ENCODE data around the gene AGXT.

The AGXT gene

DNA sequence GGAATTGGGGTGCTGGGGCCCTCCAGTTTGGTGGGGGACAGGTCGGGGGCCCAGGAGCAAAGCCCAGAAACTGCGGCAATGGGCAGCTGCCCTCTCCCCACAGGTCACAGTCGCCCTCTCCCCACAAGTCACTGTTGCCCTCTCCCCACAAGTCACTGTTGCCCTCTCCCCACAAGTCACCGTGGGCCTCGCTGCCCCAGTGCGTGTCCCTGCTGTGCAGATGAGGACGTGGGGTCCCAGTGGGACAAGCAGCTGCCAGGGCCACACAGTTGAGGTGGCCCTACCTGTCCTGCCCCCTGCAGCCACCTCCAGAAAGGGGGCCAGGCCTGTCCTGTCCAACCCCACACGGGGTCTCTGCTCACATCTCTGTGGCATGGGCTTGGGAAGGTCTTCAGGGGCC, 13.0 kb upstream of the AGXT start:
- H3K9ac ChIP-seq (ENCODE audit: low read length in 5 of 5): no peak overlapping the region
- peaks cover 0 to 14% (median 7%) of the 10 kb centered on the region in 5 donors for H3K9me3 ChIP-seq (ENCODE audit: control insufficient read depth in 5 of 5, low read length in 5 of 5)
- H3K36me3 ChIP-seq (ENCODE audit: control insufficient read depth in 5 of 5, insufficient read depth in 5 of 5, low read length in 5 of 5): no peaks in the 10 kb centered on the region
- H3K4me3 ChIP-seq (ENCODE audit: low read depth in 1 of 5, low read length in 5 of 5): no peak overlapping the region
- no peak overlapping the region for H3K27ac ChIP-seq (ENCODE audit: low read depth, low read length)
- H3K27me3 ChIP-seq (ENCODE audit: control insufficient read depth in 5 of 5, insufficient read depth in 4 of 5, low read length in 5 of 5): peaks cover 0 to 7% (median 0%) of the 10 kb centered on the region in 5 donors
- no peaks in the 10 kb centered on the region for H3K4me1 ChIP-seq (ENCODE audit: control insufficient read depth in 5 of 5, insufficient read depth in 5 of 5, low read length in 5 of 5)

DNA sequence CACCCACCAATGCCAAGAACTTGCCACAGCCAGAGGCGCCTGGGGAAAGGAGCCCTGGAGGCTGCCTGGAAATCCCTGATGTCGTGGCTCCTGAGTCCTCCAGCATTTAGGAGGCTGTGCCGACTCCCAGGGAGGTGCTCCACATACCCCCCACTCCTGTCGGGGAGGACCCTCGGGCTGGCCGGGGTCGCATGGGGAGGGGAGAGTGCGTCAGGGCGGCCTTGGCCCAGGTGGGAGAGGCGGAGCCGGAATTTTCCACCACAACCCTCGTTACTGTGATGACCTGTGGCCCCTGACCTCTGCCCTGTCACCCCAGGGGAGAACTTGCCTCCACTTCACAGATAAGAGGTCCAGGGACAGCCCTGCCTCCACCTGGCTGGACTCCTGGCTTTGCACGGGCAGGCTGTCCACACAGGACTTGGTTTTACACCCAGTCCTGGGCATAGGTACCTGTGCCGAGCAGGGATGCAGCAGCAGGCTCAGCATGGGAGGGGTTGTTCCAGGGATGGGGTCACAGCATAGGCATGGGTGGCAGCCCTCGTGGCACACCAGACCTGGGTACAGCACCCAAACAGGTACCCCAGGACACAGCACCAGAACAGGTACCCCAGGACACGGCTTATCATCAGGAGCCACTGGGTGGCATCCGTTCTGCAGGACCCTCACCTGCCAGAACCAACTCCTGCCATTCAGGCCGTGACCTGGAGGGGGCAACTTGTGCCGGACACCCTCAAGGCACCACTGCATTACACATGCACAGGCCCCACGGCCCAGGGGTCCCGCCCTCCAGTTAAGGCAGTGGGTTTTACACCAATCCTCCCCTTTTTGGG, 12.3 kb upstream of the AGXT start:
- no peaks in the 10 kb centered on the region for H3K36me3 ChIP-seq (ENCODE audit: control insufficient read depth in 5 of 5, insufficient read depth in 5 of 5, low read length in 5 of 5)
- H3K4me1 ChIP-seq (ENCODE audit: control insufficient read depth in 5 of 5, insufficient read depth in 5 of 5, low read length in 5 of 5): no peaks in the 10 kb centered on the region
- no peak overlapping the region for H3K27ac ChIP-seq (ENCODE audit: low read depth, low read length)
- H3K9me3 ChIP-seq (ENCODE audit: control insufficient read depth in 5 of 5, low read length in 5 of 5): peaks cover 0 to 14% (median 7%) of the 10 kb centered on the region in 5 donors
- H3K4me3 ChIP-seq (ENCODE audit: low read depth in 1 of 5, low read length in 5 of 5): no peak overlapping the region
- H3K27me3 ChIP-seq (ENCODE audit: control insufficient read depth in 5 of 5, insufficient read depth in 4 of 5, low read length in 5 of 5): peaks cover 0 to 7% (median 0%) of the 10 kb centered on the region in 5 donors
- H3K9ac ChIP-seq (ENCODE audit: low read length in 5 of 5): no peak overlapping the region

DNA sequence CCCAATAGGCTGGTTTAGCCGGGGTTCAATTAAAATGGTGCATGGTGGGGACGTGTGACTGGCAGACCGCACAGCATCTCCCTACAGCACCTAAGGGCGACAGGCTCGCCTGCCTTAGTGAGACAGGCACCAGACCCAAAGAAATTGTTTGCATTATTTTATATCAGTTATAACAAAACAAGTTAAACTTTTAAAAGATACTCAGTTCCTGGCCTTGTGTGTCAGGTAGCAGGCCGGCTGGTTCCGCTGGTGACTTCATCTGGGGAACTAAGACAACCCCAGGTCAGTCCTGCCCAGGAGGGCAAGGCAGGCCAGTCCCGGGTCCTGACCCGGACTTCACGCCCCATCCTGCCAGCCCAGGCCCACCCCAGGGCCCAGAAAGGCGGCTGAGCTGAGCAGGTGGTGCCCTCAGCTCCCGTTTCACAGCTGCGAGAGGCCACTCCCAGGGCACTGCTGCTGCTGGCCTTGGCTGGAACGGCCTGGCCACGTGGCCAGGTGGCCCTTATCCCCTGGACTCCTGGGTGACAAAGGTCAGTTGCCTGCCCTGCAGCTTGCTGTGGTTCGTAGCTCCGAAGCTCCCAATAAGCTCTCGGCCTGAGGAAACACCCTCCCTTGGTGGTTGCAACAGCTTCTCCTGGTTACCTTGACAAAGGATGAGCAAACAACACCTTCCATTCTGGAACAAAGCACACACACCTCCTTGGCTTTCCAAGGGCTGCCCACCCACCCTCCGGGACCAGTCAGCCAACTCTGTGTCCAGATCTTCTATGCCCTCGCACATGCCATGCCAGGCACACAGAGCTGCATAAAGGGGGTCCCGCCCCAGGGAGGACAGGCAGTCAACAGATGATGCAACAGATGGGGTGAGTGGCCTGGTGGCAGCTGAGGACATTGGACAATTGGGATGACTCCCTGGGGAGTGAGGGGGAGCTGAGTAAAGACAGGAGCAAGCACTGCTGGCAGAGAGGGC, 11.3 kb upstream of the AGXT start:
- Histone ChIP-seq H3K36me3 (ENCODE audit: control insufficient read depth in 5 of 5, insufficient read depth in 5 of 5, low read length in 5 of 5) (no peaks in the 10 kb centered on the region), H3K9ac (ENCODE audit: low read length in 5 of 5) (no peak overlapping the region), H3K9me3 (ENCODE audit: control insufficient read depth in 5 of 5, low read length in 5 of 5) (peaks cover 0 to 14% (median 7%) of the 10 kb centered on the region in 5 donors), H3K4me3 (ENCODE audit: low read depth in 1 of 5, low read length in 5 of 5) (no peak overlapping the region), H3K27ac (ENCODE audit: low read depth, low read length) (no peak overlapping the region), H3K4me1 (ENCODE audit: control insufficient read depth in 5 of 5, insufficient read depth in 5 of 5, low read length in 5 of 5) (no peaks in the 10 kb centered on the region), H3K27me3 (ENCODE audit: control insufficient read depth in 5 of 5, insufficient read depth in 4 of 5, low read length in 5 of 5) (peaks cover 0 to 7% (median 0%) of the 10 kb centered on the region in 5 donors)

DNA sequence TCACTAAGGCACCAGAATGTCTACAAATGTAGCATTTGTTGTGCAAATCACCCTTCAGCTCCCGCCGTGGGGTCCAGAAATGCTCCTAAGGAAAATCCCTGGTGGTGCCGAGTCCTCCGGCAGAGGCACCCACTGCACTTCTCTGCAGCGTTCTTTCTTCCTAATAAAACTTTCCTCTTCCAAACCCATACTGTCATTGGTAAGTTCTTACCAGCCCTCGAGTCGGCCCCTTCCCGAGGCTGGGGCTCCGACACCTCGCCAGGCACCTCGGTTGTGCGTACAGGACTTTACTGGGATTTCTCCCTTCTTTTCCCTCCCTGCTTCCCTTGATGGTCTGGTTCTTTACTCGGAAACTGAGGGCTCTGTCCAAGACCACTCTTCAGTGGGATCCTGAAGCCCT, 10.3 kb upstream of the AGXT start:
- H3K27ac ChIP-seq (ENCODE audit: low read depth, low read length): no peak overlapping the region
- H3K4me3 ChIP-seq (ENCODE audit: low read depth in 1 of 5, low read length in 5 of 5): no peak overlapping the region
- peaks cover 0 to 7% (median 0%) of the 10 kb centered on the region in 5 donors for H3K27me3 ChIP-seq (ENCODE audit: control insufficient read depth in 5 of 5, insufficient read depth in 4 of 5, low read length in 5 of 5)
- no peaks in the 10 kb centered on the region for H3K36me3 ChIP-seq (ENCODE audit: control insufficient read depth in 5 of 5, insufficient read depth in 5 of 5, low read length in 5 of 5)
- H3K4me1 ChIP-seq (ENCODE audit: control insufficient read depth in 5 of 5, insufficient read depth in 5 of 5, low read length in 5 of 5): no peaks in the 10 kb centered on the region
- H3K9ac ChIP-seq (ENCODE audit: low read length in 5 of 5): no peak overlapping the region
- H3K9me3 ChIP-seq (ENCODE audit: control insufficient read depth in 5 of 5, low read length in 5 of 5): peaks cover 0 to 14% (median 7%) of the 10 kb centered on the region in 5 donors

DNA sequence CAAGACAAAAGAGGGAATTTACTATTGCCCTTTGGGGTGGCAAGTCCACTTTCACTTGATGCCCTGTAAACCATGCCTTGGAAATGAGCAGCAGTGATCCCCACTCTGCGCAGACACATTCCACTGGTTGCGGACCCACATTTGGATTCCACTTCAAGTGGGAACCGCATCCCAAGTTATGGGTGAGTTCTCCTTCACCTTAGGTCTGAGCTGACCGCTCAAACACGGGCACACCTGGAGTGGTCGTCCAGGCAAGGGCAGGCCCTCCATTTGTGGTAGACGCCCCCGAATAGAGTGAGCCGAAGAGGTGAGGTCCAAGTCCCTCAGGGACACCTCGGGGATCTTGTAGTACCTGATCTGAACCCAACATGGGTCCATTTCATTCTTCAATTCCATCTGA, 9.8 kb upstream of the AGXT start:
- H3K4me1 ChIP-seq (ENCODE audit: control insufficient read depth in 5 of 5, insufficient read depth in 5 of 5, low read length in 5 of 5): no peaks in the 10 kb centered on the region
- H3K9me3 ChIP-seq (ENCODE audit: control insufficient read depth in 5 of 5, low read length in 5 of 5): peaks cover 0 to 14% (median 7%) of the 10 kb centered on the region in 5 donors
- H3K27me3 ChIP-seq (ENCODE audit: control insufficient read depth in 5 of 5, insufficient read depth in 4 of 5, low read length in 5 of 5): peaks cover 0 to 7% (median 0%) of the 10 kb centered on the region in 5 donors
- no peaks in the 10 kb centered on the region for H3K36me3 ChIP-seq (ENCODE audit: control insufficient read depth in 5 of 5, insufficient read depth in 5 of 5, low read length in 5 of 5)
- no peak overlapping the region for H3K4me3 ChIP-seq (ENCODE audit: low read depth in 1 of 5, low read length in 5 of 5)
- no peak overlapping the region for H3K9ac ChIP-seq (ENCODE audit: low read length in 5 of 5)
- no peak overlapping the region for H3K27ac ChIP-seq (ENCODE audit: low read depth, low read length)

DNA sequence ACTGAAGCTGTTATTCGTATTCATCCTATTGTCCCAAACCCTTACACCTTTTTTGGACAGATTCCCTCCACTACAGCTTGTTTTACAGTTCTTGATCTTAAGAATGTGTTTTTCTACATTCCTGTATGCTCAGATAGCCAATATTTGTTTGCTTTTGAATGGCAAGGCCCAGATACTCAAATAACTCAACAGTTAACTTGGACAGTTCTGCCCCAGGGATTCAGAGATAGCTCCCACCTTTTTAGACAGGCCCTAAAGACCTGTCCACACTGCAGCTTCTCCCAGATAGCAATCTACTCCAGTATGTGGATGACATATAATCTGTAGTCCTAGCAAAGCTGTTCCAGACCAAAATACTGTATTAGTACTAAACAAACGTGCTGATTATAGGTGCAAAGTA, 7.1 kb upstream of the AGXT start:
- Histone ChIP-seq H3K4me1 (ENCODE audit: control insufficient read depth in 5 of 5, insufficient read depth in 5 of 5, low read length in 5 of 5) (no peaks in the 10 kb centered on the region), H3K9ac (ENCODE audit: low read length in 5 of 5) (no peak overlapping the region), H3K36me3 (ENCODE audit: control insufficient read depth in 5 of 5, insufficient read depth in 5 of 5, low read length in 5 of 5) (no peaks in the 10 kb centered on the region), H3K27me3 (ENCODE audit: control insufficient read depth in 5 of 5, insufficient read depth in 4 of 5, low read length in 5 of 5) (peaks cover 0 to 3% (median 0%) of the 10 kb centered on the region in 5 donors), H3K4me3 (ENCODE audit: low read depth in 1 of 5, low read length in 5 of 5) (no peak overlapping the region), H3K9me3 (ENCODE audit: control insufficient read depth in 5 of 5, low read length in 5 of 5) (no peaks in the 10 kb centered on the region), H3K27ac (ENCODE audit: low read depth, low read length) (no peak overlapping the region)

DNA sequence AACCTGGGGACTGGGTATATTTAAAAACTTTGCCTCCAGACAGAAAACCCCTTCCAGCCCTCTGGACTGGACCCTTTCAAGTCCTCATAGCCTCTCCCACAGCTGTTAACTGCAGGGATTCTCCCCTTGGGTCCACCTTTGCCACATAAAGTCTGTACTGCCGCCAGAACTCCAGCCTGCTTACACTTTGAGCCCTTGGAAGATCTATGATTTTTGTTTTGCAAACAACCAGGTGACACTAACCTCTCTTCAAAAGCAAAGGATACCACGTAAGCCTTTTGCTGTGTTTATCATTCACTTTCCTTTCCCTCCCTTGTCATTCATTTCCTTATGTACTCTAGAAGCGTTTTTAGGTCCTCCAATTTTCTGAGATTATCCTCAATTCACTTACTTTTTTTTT, 4.1 kb upstream of the AGXT start:
- Histone ChIP-seq H3K27me3 (ENCODE audit: control insufficient read depth in 5 of 5, insufficient read depth in 4 of 5, low read length in 5 of 5) (no peaks in the 10 kb centered on the region), H3K4me3 (ENCODE audit: low read depth in 1 of 5, low read length in 5 of 5) (no peak overlapping the region), H3K9ac (ENCODE audit: low read length in 5 of 5) (no peak overlapping the region), H3K9me3 (ENCODE audit: control insufficient read depth in 5 of 5, low read length in 5 of 5) (no peaks in the 10 kb centered on the region), H3K4me1 (ENCODE audit: control insufficient read depth in 5 of 5, insufficient read depth in 5 of 5, low read length in 5 of 5) (peaks cover 0 to 6% (median 3%) of the 10 kb centered on the region in 5 donors), H3K27ac (ENCODE audit: low read depth, low read length) (no peak overlapping the region), H3K36me3 (ENCODE audit: control insufficient read depth in 5 of 5, insufficient read depth in 5 of 5, low read length in 5 of 5) (no peaks in the 10 kb centered on the region)

DNA sequence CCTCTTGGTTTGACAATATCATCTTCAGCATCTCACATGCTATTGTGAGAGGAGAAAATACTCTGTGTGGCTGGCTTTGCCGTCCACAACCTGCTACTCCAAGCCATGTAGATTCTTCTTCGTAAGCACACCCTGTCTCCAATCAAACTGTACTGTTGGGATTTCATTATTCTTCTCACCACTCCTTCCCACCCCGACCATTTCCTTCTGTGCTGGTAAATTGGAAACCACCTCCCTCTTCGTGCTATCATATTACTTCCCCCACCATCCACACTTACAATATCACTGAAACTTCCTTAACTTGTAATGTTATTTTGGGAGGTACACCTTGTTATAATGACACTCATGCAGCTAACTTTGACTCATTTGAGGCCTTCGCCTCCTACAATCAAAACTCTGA, 3.2 kb upstream of the AGXT start:
- no peak overlapping the region for H3K27ac ChIP-seq (ENCODE audit: low read depth, low read length)
- no peak overlapping the region for H3K9ac ChIP-seq (ENCODE audit: low read length in 5 of 5)
- no peaks in the 10 kb centered on the region for H3K36me3 ChIP-seq (ENCODE audit: control insufficient read depth in 5 of 5, insufficient read depth in 5 of 5, low read length in 5 of 5)
- no peaks in the 10 kb centered on the region for H3K9me3 ChIP-seq (ENCODE audit: control insufficient read depth in 5 of 5, low read length in 5 of 5)
- no peak overlapping the region for H3K4me3 ChIP-seq (ENCODE audit: low read depth in 1 of 5, low read length in 5 of 5)
- peaks cover 0 to 6% (median 3%) of the 10 kb centered on the region in 5 donors for H3K4me1 ChIP-seq (ENCODE audit: control insufficient read depth in 5 of 5, insufficient read depth in 5 of 5, low read length in 5 of 5)
- no peaks in the 10 kb centered on the region for H3K27me3 ChIP-seq (ENCODE audit: control insufficient read depth in 5 of 5, insufficient read depth in 4 of 5, low read length in 5 of 5)

DNA sequence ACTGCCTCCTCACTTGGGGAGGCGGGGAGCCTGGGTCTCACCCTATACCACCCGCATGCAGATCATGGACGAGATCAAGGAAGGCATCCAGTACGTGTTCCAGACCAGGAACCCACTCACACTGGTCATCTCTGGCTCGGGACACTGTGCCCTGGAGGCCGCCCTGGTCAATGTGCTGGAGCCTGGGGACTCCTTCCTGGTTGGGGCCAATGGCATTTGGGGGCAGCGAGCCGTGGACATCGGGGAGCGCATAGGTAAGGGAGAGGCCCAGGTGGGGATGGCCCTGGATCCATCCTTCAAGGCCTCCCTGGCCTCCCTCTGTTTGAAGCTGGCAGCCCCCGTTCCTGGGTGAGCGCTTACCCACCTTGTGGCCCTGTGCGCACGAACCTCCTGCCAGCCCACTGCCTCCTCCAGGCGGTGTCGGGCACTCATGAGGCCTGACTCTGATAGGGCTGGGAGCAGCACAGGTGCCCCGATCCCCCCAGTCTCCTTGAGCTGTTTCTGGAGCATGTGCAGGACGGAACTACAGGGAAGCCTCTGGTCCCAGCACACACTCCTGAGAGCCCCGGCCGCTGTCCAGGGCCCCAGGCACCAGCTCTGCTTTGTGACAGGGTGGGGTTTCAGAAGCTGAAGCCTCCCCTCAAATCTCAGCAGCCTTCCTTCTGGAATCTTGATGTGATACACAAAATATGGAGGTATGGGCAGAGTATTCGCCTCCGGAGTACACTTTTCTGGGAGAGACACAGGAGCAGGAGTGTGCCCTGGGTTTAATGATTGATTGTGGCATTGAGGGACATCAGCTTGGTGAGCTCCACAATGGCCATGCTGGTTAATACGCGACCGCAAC, 708 bp downstream of the AGXT start:
- Histone ChIP-seq H3K9me3 (ENCODE audit: control insufficient read depth in 5 of 5, low read length in 5 of 5) (no peaks in the 10 kb centered on the region), H3K36me3 (ENCODE audit: control insufficient read depth in 5 of 5, insufficient read depth in 5 of 5, low read length in 5 of 5) (no peaks in the 10 kb centered on the region), H3K9ac (ENCODE audit: low read length in 5 of 5) (no peak overlapping the region), H3K4me1 (ENCODE audit: control insufficient read depth in 5 of 5, insufficient read depth in 5 of 5, low read length in 5 of 5) (peaks cover 3 to 35% (median 23%) of the 10 kb centered on the region in 5 donors), H3K27me3 (ENCODE audit: control insufficient read depth in 5 of 5, insufficient read depth in 4 of 5, low read length in 5 of 5) (no peaks in the 10 kb centered on the region), H3K27ac (ENCODE audit: low read depth, low read length) (no peak overlapping the region), H3K4me3 (ENCODE audit: low read depth in 1 of 5, low read length in 5 of 5) (no peak overlapping the region)
